CD14-positive monocyte (primary cell): ENCODE measurements around the gene HEYL. TPM values are rescaled to one million over a fixed set of nuclear protein-coding genes. Genes with fewer than 3 reads are reported as not detected.

Source experiments
- DNase-seq, 3 donors: peaks; one replicate each; pipeline ENCODE4 v3.0.0-alpha.2; 2011 to 2022
- H2AFZ ChIP-seq: 2 replicates; pipeline ENCODE4 v1.6.0; 2012; ENCODE audit warnings: mild to moderate bottlenecking, low read depth, low read length, inconsistent platforms; ENCODE audit not compliant: insufficient read depth, poor library complexity, severe bottlenecking
- H3K27ac ChIP-seq, 2 donors: 1 replicate in 1 of 2; 2 replicates in 1 of 2; pipeline ENCODE4 v1.5.1; 2012 to 2013; ENCODE audit warnings: low read length in 2 of 2, control low read depth in 1 of 2, inconsistent platforms in 1 of 2, low read depth in 1 of 2, mild to moderate bottlenecking in 1 of 2
- H3K27me3 ChIP-seq, 2 donors: one replicate each; pipeline versions ENCODE4 v1.6.0 to v1.6.1; 2011 to 2013; ENCODE audit warnings: low read length in 2 of 2; ENCODE audit not compliant: control insufficient read depth in 2 of 2, insufficient read depth in 2 of 2
- H3K36me3 ChIP-seq, 2 donors: replicated peaks in 1 of 2; 1 replicate in 1 of 2; 2 replicates in 1 of 2; pipeline versions ENCODE4 v1.5.1 to v1.6.1; 2012 to 2013; ENCODE audit warnings: low read length in 2 of 2, control low read depth in 1 of 2, inconsistent platforms in 1 of 2, mild to moderate bottlenecking in 1 of 2; ENCODE audit not compliant: insufficient read depth in 2 of 2, control insufficient read depth in 1 of 2
- H3K4me1 ChIP-seq, 2 donors: 1 replicate in 1 of 2; 2 replicates in 1 of 2; pipeline versions ENCODE4 v1.5.1 to v1.6.1; 2012 to 2013; ENCODE audit warnings: low read length in 2 of 2, control low read depth in 1 of 2, inconsistent platforms in 1 of 2, mild to moderate bottlenecking in 1 of 2, moderate library complexity in 1 of 2; ENCODE audit not compliant: insufficient read depth in 2 of 2, control insufficient read depth in 1 of 2
- H3K4me2 ChIP-seq: replicated peaks from 2 replicates; pipeline ENCODE3; 2012; ENCODE audit warnings: low read length, moderate library complexity, mild to moderate bottlenecking; ENCODE audit not compliant: poor library complexity, severe bottlenecking; ENCODE audit errors: extremely low read depth
- H3K4me3 ChIP-seq, 3 experiments: fragments of 200-600 bp in 1 of 3; sonication (generic) in 1 of 3; replicated peaks in 1 of 3; 1 replicate in 2 of 3; 2 replicates in 1 of 3; pipeline ENCODE4 v1.5.1; 2011 to 2013; ENCODE audit warnings: low read length in 3 of 3, mild to moderate bottlenecking in 3 of 3, control low read depth in 2 of 3, low read depth in 2 of 3, inconsistent platforms in 1 of 3, moderate library complexity in 1 of 3
- H3K79me2 ChIP-seq: 2 replicates; pipeline ENCODE4 v1.6.0; 2012; ENCODE audit warnings: mild to moderate bottlenecking, control low read depth, inconsistent platforms, low read length, moderate library complexity; ENCODE audit not compliant: insufficient read depth
- H3K9ac ChIP-seq: 2 replicates; pipeline ENCODE4 v1.6.0; 2017; ENCODE audit warnings: low read length, mild to moderate bottlenecking; ENCODE audit not compliant: insufficient read depth, poor library complexity, severe bottlenecking
- H3K9me3 ChIP-seq, 2 donors: replicated peaks in 1 of 2; 1 replicate in 1 of 2; 2 replicates in 1 of 2; pipeline versions ENCODE4 v1.5.1 to v1.6.1; 2012 to 2013; ENCODE audit warnings: low read length in 2 of 2, control low read depth in 1 of 2; ENCODE audit not compliant: control insufficient read depth in 1 of 2, insufficient read depth in 1 of 2
- H4K20me1 ChIP-seq: 2 replicates; pipeline ENCODE4 v1.6.0; 2012; ENCODE audit warnings: mild to moderate bottlenecking, low read length, control low read depth, moderate library complexity; ENCODE audit not compliant: insufficient read depth
- H3K27ac Mint-ChIP-seq, 7 donors: one replicate each; pipeline ENCODE4 v1.8.0; 2020; ENCODE audit warnings: mild to moderate bottlenecking in 7 of 7, mixed read lengths in 7 of 7, moderate library complexity in 6 of 7, inconsistent platforms in 2 of 7
- H3K27me3 Mint-ChIP-seq, 3 donors: one replicate each; pipeline ENCODE4 v1.8.0; 2021 to 2022; ENCODE audit warnings: low read depth in 3 of 3, mild to moderate bottlenecking in 3 of 3, mixed read lengths in 3 of 3, moderate library complexity in 3 of 3, inconsistent platforms in 1 of 3
- H3K36me3 Mint-ChIP-seq, 2 donors: one replicate each; pipeline ENCODE4 v1.8.0; 2020; ENCODE audit warnings: mixed read lengths in 2 of 2, inconsistent platforms in 1 of 2, mild to moderate bottlenecking in 1 of 2
- H3K4me1 Mint-ChIP-seq: one replicate; pipeline ENCODE4 v1.8.0; 2020; ENCODE audit warnings: mild to moderate bottlenecking, mixed read lengths
- H3K4me3 Mint-ChIP-seq, 2 donors: one replicate each; pipeline ENCODE4 v1.8.0; 2020; ENCODE audit warnings: mild to moderate bottlenecking in 2 of 2, mixed read lengths in 2 of 2, moderate library complexity in 1 of 2
- H3K9me3 Mint-ChIP-seq, 7 donors: one replicate each; pipeline ENCODE4 v1.8.0; 2020 to 2022; ENCODE audit warnings: mixed read lengths in 7 of 7, mild to moderate bottlenecking in 6 of 7, moderate library complexity in 6 of 7, inconsistent platforms in 2 of 7
- CTCF ChIP-seq: fragments of 200-600 bp; IDR thresholded peaks from one replicate; pipeline ENCODE4 v1.8.0; 2022; ENCODE audit warnings: antibody characterized with exemption, mild to moderate bottlenecking
- WGBS: methylation state at CpG from one replicate; pipeline ENCODE4 v1.1.5; 2013; ENCODE audit warnings: missing lambda C conversion rate; ENCODE audit not compliant: insufficient coverage; 5-methylcytosine and 5-hydroxymethylcytosine counted together
- intact Hi-C, 2 donors: fragments of 100-400 bp; cut with micrococcal nuclease; formaldehyde crosslinking; loops; one replicate each; pipeline versions ENCODE4 v1.15.0 to v1.15.1; 2023
- polyA plus RNA-seq, 3 donors: library from polyadenylated mRNA; depleted of rRNA in 1 of 3; unstranded in 2 of 3; stranded (reverse) in 1 of 3; fragments of 300-500 nt in 2 of 3; fragments of >200 nt in 1 of 3; fragmentation: Illumina TruSeq in 2 of 3; gene quantifications; 1 replicate in 2 of 3; 2 replicates in 1 of 3; pipeline ENCODE4 v1.2.3, GENCODE V29; 2012 to 2021

Gene HEYL
- polyA plus RNA-seq, 3 donors, result 0.04 to 0.15 (median 0.15) TPM

- Mint-ChIP-seq H3K4me3 (no peak overlapping the region), H3K27ac (no peak overlapping the region), H3K36me3 (peaks cover 0 to 6% of the 10 kb centered on the region in 2 donors), H3K4me1 (peaks cover 8% of the 10 kb centered on the region), H3K9me3 (peaks cover 0 to 13% (median 8%) of the 10 kb centered on the region in 7 donors), H3K27me3 (peaks cover 44 to 59% (median 52%) of the 10 kb centered on the region in 3 donors)
- H3K4me1 ChIP-seq, result no peaks in the 10 kb centered on the region
- no peaks in the 10 kb centered on the region for H3K9me3 ChIP-seq
- 85% methylated on average over 2 of the region's 2 CpGs for WGBS
- no peak overlapping the region for H3K9ac ChIP-seq
- no peak overlapping the region for H3K4me2 ChIP-seq
- no peaks in the 10 kb centered on the region for H3K79me2 ChIP-seq
- no peak overlapping the region for H3K27ac ChIP-seq
- H3K27me3 ChIP-seq, result peaks cover 30 to 49% of the 10 kb centered on the region in 2 donors
- no peaks in the 10 kb centered on the region for H3K36me3 ChIP-seq
- H4K20me1 ChIP-seq, result no peaks in the 10 kb centered on the region
- TF ChIP-seq CTCF, result no peak
- intact Hi-C loops, result no loop called here
- H3K4me3 ChIP-seq, result no peak overlapping the region
- H2AFZ ChIP-seq, result no peak overlapping the region
- DNase-seq, result no peak
Measured at GRCh38 chr1:39679821-39680220, 40.4 kb upstream of the HEYL start.

GRCh38 chr1:39678889-39679288 lies 39.4 kb upstream of the HEYL start:
- Mint-ChIP-seq H3K9me3 (peaks cover 0 to 6% (median 5%) of the 10 kb centered on the region in 7 donors), H3K27me3 (peaks cover 37 to 57% (median 50%) of the 10 kb centered on the region in 3 donors), H3K4me1 (peaks cover 7% of the 10 kb centered on the region), H3K4me3 (no peak overlapping the region), H3K36me3 (peaks cover 0 to 2% of the 10 kb centered on the region in 2 donors), H3K27ac (no peak overlapping the region)
- no peak overlapping the region for H3K4me2 ChIP-seq
- H2AFZ ChIP-seq, result no peak overlapping the region
- H3K36me3 ChIP-seq, result no peaks in the 10 kb centered on the region
- H3K79me2 ChIP-seq, result no peaks in the 10 kb centered on the region
- peaks cover 24 to 46% of the 10 kb centered on the region in 2 donors for H3K27me3 ChIP-seq
- H3K27ac ChIP-seq, result no peak overlapping the region
- TF ChIP-seq CTCF, result no peak
- H3K9ac ChIP-seq, result peak overlapping the region; percentile 8
- H3K9me3 ChIP-seq, result no peaks in the 10 kb centered on the region
- DNase-seq, result no peak
- intact Hi-C loops, result no loop called here
- no peak overlapping the region for H3K4me3 ChIP-seq
- H4K20me1 ChIP-seq, result no peaks in the 10 kb centered on the region
- no CpG with 5 or more reads among the region's 2 CpGs for WGBS
- no peaks in the 10 kb centered on the region for H3K4me1 ChIP-seq
